ENCODE measurements around the gene VASP. TPM values are rescaled to one million over a fixed set of nuclear protein-coding genes. Genes with fewer than 3 reads are reported as not detected.

The VASP gene
- total and polyA plus RNA-seq, 2 experiments from 2014 or later = 60.3 to 147 TPM

DNA sequence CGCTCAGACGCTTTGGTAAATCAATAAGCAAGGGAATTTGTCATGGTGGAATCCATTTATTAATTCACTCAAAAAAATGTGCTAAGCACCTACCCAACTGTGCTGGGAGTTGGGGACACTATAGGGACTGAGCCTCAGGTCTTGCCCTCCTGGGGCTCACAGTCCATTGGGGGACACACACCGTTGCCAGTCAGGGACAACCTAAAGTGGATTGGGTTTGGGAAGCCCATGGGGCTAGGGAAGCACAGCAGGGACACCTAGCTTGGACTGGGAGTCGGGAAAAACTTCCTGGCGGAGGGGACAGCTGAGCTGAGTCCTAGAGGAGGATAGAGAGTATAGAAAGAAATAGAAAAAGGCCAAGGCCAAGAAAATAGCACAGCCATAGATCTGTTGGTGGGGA is 31.0 kb upstream of the VASP start:
- Histone ChIP-seq H3K36me3 (ENCODE audit: insufficient read depth) (no peaks in the 10 kb centered on the region), H3K9me2 (ENCODE audit: insufficient read depth) (no peaks in the 10 kb centered on the region), H3K27ac (ENCODE audit: low read depth) (no peak overlapping the region), H2AFZ (no peak overlapping the region), H3K27me3 (ENCODE audit: insufficient read depth) (peaks cover 47% of the 10 kb centered on the region), H3K79me2 (replicated peaks; ENCODE audit: insufficient read depth) (no peaks in the 10 kb centered on the region), H3K4me1 (ENCODE audit: insufficient read depth) (peaks cover 16% of the 10 kb centered on the region; the same call in 1 of the 2 replicates), H3K4me2 (no peak overlapping the region), H3K4me3 (no peak overlapping the region), H3F3A (replicated peaks; ENCODE audit: low read depth) (peaks cover 5% of the 10 kb centered on the region; the same call in 1 of the 2 replicates), H4K20me1 (replicated peaks; ENCODE audit: insufficient read depth) (no peaks in the 10 kb centered on the region)
- Mint-ChIP-seq H3K4me1 (peaks cover 26% of the 10 kb centered on the region), H3K9me3 (peaks cover 2% of the 10 kb centered on the region; the same call in 2 of the 3 replicates), H3K27me3 (ENCODE audit: insufficient read depth, low read depth, poor library complexity) (peaks cover 45% of the 10 kb centered on the region), H3K36me3 (ENCODE audit: low read depth) (no peaks in the 10 kb centered on the region; the same call in 2 of the 3 replicates), H3K27ac (no peak overlapping the region), H3K4me3 (no peak overlapping the region; the same call in 2 of the 3 replicates)
- ATAC-seq (no peak), DNase-seq (ENCODE audit: low spot score) (no peak)
- TF ChIP-seq EZH2phosphoT487 (IDR thresholded peaks at IDR 0.05; ENCODE audit: unreplicated experiment) = no peak
- TF ChIP-seq ETS1 (IDR thresholded peaks at IDR 0.05) = no peak

DNA sequence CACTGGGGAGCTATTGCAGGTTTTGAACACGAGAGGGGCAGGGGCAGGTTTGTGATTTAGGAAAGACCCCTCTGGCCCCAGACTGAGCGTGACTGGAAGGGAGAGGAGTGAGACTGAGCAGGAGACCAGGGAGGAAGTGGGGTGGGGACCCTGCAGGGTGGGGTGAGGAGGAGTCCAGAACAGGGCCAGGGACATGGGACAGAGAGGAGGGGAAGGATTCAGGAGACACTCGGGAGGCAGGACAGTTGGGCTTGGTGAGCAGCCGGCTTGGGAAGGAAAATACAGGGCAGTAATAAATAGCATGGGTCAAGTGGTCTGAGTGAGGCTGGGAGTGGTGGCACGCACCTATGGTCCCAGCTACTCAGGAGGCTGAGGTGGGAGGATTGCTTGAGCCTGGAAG is 30.1 kb upstream of the VASP start:
- Histone ChIP-seq H4K20me1 (replicated peaks; ENCODE audit: insufficient read depth) (no peaks in the 10 kb centered on the region), H3K36me3 (ENCODE audit: insufficient read depth) (no peaks in the 10 kb centered on the region), H3K9me2 (ENCODE audit: insufficient read depth) (no peaks in the 10 kb centered on the region), H3K79me2 (replicated peaks; ENCODE audit: insufficient read depth) (no peaks in the 10 kb centered on the region), H3K4me1 (ENCODE audit: insufficient read depth) (peaks cover 11% of the 10 kb centered on the region; the same call in 1 of the 2 replicates), H3F3A (replicated peaks; ENCODE audit: low read depth) (peaks cover 5% of the 10 kb centered on the region; the same call in 1 of the 2 replicates), H3K4me2 (no peak overlapping the region), H3K27ac (ENCODE audit: low read depth) (no peak overlapping the region), H2AFZ (no peak overlapping the region), H3K27me3 (ENCODE audit: insufficient read depth) (peaks cover 38% of the 10 kb centered on the region), H3K4me3 (no peak overlapping the region)
- peak overlapping the region; percentile 40; the same call in 1 of the 3 replicates for H3K4me3 Mint-ChIP-seq
- H3K4me1 Mint-ChIP-seq = peaks cover 26% of the 10 kb centered on the region
- H3K27ac Mint-ChIP-seq = no peak overlapping the region
- no peak for ATAC-seq
- no peak for DNase-seq (ENCODE audit: low spot score)
- H3K36me3 Mint-ChIP-seq (ENCODE audit: low read depth) = no peaks in the 10 kb centered on the region; the same call in 2 of the 3 replicates
- H3K9me3 Mint-ChIP-seq = peaks cover 2% of the 10 kb centered on the region; the same call in 2 of the 3 replicates
- no peak for TF ChIP-seq ZNF331 (CRISPR knock-in tag; IDR thresholded peaks at IDR 0.05; ENCODE audit: low read depth)
- no peak for TF ChIP-seq JUNB (IDR thresholded peaks at IDR 0.05; ENCODE audit: unreplicated experiment)
- TF ChIP-seq EZH2phosphoT487 (IDR thresholded peaks at IDR 0.05; ENCODE audit: unreplicated experiment) = no peak
- no peak for TF ChIP-seq REST (IDR thresholded peaks at IDR 0.05; ENCODE audit: unreplicated experiment)
- no peak for TF ChIP-seq ZNF114 (CRISPR knock-in tag; IDR thresholded peaks at IDR 0.05)
- TF ChIP-seq CTCF (conservative IDR thresholded peaks at IDR 0.05; ENCODE audit: low read depth in 2 of 2) = no peak
- peaks cover 38% of the 10 kb centered on the region for H3K27me3 Mint-ChIP-seq (ENCODE audit: insufficient read depth, low read depth, poor library complexity)

All from GM23338 (cell line).